SK-N-SH (cell line): ENCODE data around the gene RFTN1. TPM values are rescaled to one million over a fixed set of nuclear protein-coding genes. Genes with fewer than 3 reads are reported as not detected.

Experiments used
- CTCF ChIA-PET: fragments of 300-600, 350-600 bp; formaldehyde crosslinking; extraction: SDS; loops from one replicate; lab custom pipeline; 2021; lab: Yijun Ruan, JAX
- POLR2A ChIA-PET: fragments of 350-600 bp; sonication (Branson Sonifier 250); formaldehyde crosslinking; extraction: SDS; loops from one replicate; lab custom pipeline; 2020; ENCODE audit warnings: antibody characterized with exemption, inconsistent platforms; lab: Yijun Ruan, JAX
- DNase-seq: peaks from one replicate; pipeline ENCODE4 v3.0.0; 2012
- H2AFZ ChIP-seq: fragments of 200-600 bp; sonication (generic); 2 replicates; pipeline ENCODE4 v1.8.1; 2016; ENCODE audit warnings: antibody characterized with exemption, mild to moderate bottlenecking, low read depth
- H3F3A ChIP-seq: fragments of 200-600 bp; sonication (generic); replicated peaks from 2 replicates; pipeline ENCODE3; 2016; ENCODE audit warnings: antibody characterized with exemption, mild to moderate bottlenecking; ENCODE audit not compliant: insufficient read depth
- H3K27ac ChIP-seq, 2 experiments: fragments of 200-500 bp in 1 of 2; fragments of 200-600 bp in 1 of 2; sonication (Bioruptor generic) in 1 of 2; sonication (generic), shearing (Covaris generic) in 1 of 2; 2 replicates each; pipeline versions ENCODE4 v1.5.1 to v1.6.1; 2014 to 2016; ENCODE audit warnings: low read depth in 2 of 2, inconsistent platforms in 1 of 2, low read length in 1 of 2, mild to moderate bottlenecking in 1 of 2, mixed read lengths in 1 of 2
- H3K27me3 ChIP-seq: fragments of 200-600 bp; sonication (generic), shearing (Covaris generic); 2 replicates; pipeline ENCODE4 v1.6.1; 2016; ENCODE audit warnings: mixed run types; ENCODE audit not compliant: insufficient read depth
- H3K36me3 ChIP-seq, 2 experiments: fragments of 200-500 bp in 1 of 2; fragments of 200-600 bp in 1 of 2; sonication (Bioruptor generic) in 1 of 2; sonication (generic) in 1 of 2; replicated peaks in 1 of 2; 2 replicates each; pipeline versions ENCODE3 to v1.5.1; 2014 to 2016; ENCODE audit warnings: low read length in 1 of 2, mild to moderate bottlenecking in 1 of 2; ENCODE audit not compliant: insufficient read depth in 2 of 2, control insufficient read depth in 1 of 2
- H3K4me1 ChIP-seq, 2 experiments: fragments of 200-500 bp in 1 of 2; fragments of 200-600 bp in 1 of 2; sonication (Bioruptor generic) in 1 of 2; sonication (generic), shearing (Covaris generic) in 1 of 2; 2 replicates each; pipeline versions ENCODE4 v1.5.1 to v1.6.1; 2014 to 2016; ENCODE audit warnings: low read depth in 1 of 2, low read length in 1 of 2, mixed run types in 1 of 2; ENCODE audit not compliant: insufficient read depth in 2 of 2, control insufficient read depth in 1 of 2
- H3K4me2 ChIP-seq: fragments of 200-600 bp; sonication (generic), shearing (Covaris generic); 2 replicates; pipeline ENCODE4 v1.6.1; 2017; ENCODE audit warnings: mixed run types
- H3K4me3 ChIP-seq, 2 experiments: fragments of 200-500 bp in 1 of 2; fragments of 200-600 bp in 1 of 2; sonication (Bioruptor generic) in 1 of 2; sonication (generic), shearing (Covaris generic) in 1 of 2; 2 replicates each; pipeline versions ENCODE4 v1.5.1 to v1.8.1; 2014 to 2016; ENCODE audit warnings: low read depth in 2 of 2, inconsistent platforms in 1 of 2, low read length in 1 of 2, mild to moderate bottlenecking in 1 of 2, mixed read lengths in 1 of 2, moderate library complexity in 1 of 2
- H3K79me2 ChIP-seq: fragments of 200-600 bp; sonication (generic); 2 replicates; pipeline ENCODE4 v1.8.1; 2017; ENCODE audit warnings: mild to moderate bottlenecking; ENCODE audit not compliant: insufficient read depth
- H3K9ac ChIP-seq: fragments of 200-600 bp; sonication (generic); 2 replicates; pipeline ENCODE4 v1.6.1; 2017; ENCODE audit warnings: mixed run types
- H3K9me2 ChIP-seq: fragments of 200-600 bp; sonication (generic); 2 replicates; pipeline ENCODE4 v1.6.1; 2017; ENCODE audit warnings: mixed run types
- H3K9me3 ChIP-seq: fragments of 200-600 bp; sonication (generic); 2 replicates; pipeline ENCODE4 v1.6.1; 2017; ENCODE audit warnings: mixed run types, mild to moderate bottlenecking, moderate library complexity
- H4K20me1 ChIP-seq: fragments of 200-600 bp; sonication (generic); 2 replicates; pipeline ENCODE4 v1.6.1; 2017; ENCODE audit warnings: mild to moderate bottlenecking, mixed run types; ENCODE audit not compliant: insufficient read depth
- CHD2 ChIP-seq: fragments of 150-350 bp; IDR thresholded peaks from 2 replicates; pipeline ENCODE4 v1.6.1; 2018; ENCODE audit warnings: low read length; ENCODE audit not compliant: partially characterized antibody
- ELF1 ChIP-seq: IDR thresholded peaks from 2 replicates; pipeline ENCODE4 v1.4.0; 2012
- EP300 ChIP-seq, 2 experiments: IDR thresholded peaks; 2 replicates each; pipeline versions ENCODE4 v1.4.0 to v1.6.1; 2012; ENCODE audit warnings: borderline replicate concordance in 1 of 2, low read depth in 1 of 2, low read length in 1 of 2
- FOSL2 ChIP-seq: IDR thresholded peaks from 2 replicates; pipeline ENCODE4 v1.4.0; 2012; ENCODE audit warnings: low read depth, mild to moderate bottlenecking, moderate library complexity, borderline replicate concordance
- FOXJ3 ChIP-seq: sonication (generic); formaldehyde crosslinking; IDR thresholded peaks from 2 replicates; pipeline ENCODE4 v1.5.1; 2020; ENCODE audit warnings: mild to moderate bottlenecking, missing genetic modification reagents
- GATA2 ChIP-seq: sonication (generic); formaldehyde crosslinking; IDR thresholded peaks from 2 replicates; pipeline ENCODE4 v1.5.0; 2020; ENCODE audit warnings: mild to moderate bottlenecking, missing genetic modification reagents
- JUND ChIP-seq: IDR thresholded peaks from 2 replicates; pipeline ENCODE4 v1.4.0; 2012
- MXI1 ChIP-seq: IDR thresholded peaks from 2 replicates; pipeline ENCODE4 v1.6.1; 2012; ENCODE audit warnings: mild to moderate bottlenecking, low read depth, low read length, improper control_type of control experiment
- NRF1 ChIP-seq: IDR thresholded peaks from 2 replicates; pipeline ENCODE4 v1.6.1; 2012; ENCODE audit warnings: low read depth, mild to moderate bottlenecking, low read length
- RFX5 ChIP-seq: IDR thresholded peaks from 2 replicates; pipeline ENCODE4 v1.6.1; 2012; ENCODE audit warnings: mild to moderate bottlenecking, improper control_type of control experiment, low read length
- SMC3 ChIP-seq: IDR thresholded peaks from 2 replicates; pipeline ENCODE4 v1.6.1; 2012; ENCODE audit warnings: low read depth, low read length, improper control_type of control experiment
- TCF12 ChIP-seq: IDR thresholded peaks from 2 replicates; pipeline ENCODE4 v1.4.0; 2012
- TEAD4 ChIP-seq: IDR thresholded peaks from 2 replicates; pipeline ENCODE4 v1.4.0; 2012; ENCODE audit warnings: mild to moderate bottlenecking, borderline replicate concordance; ENCODE audit not compliant: insufficient read depth
- WGBS: methylation state at CpG from one replicate; pipeline ENCODE4 v1.1.6; 2017; ENCODE audit warnings: low lambda C conversion rate; 5-methylcytosine and 5-hydroxymethylcytosine counted together
- polyA plus RNA-seq, 3 experiments: library from polyadenylated mRNA; depleted of rRNA; stranded (reverse); fragments of >200 nt; gene quantifications; 2 replicates each; pipeline ENCODE4 v1.2.3, GENCODE V29; 2012
- TF ChIP-seq, protein P1 (sequence below): IDR thresholded peaks from 2 replicates; pipeline ENCODE4 v1.4.0; 2012; ENCODE audit warnings: low read depth
- TF ChIP-seq, protein P2 (sequence below): fragments of 150-350 bp; IDR thresholded peaks from 2 replicates; pipeline ENCODE4 v1.6.1; 2016; ENCODE audit warnings: mild to moderate bottlenecking, low read depth, low read length

RFTN1 gene
- polyA plus RNA-seq, 1 of the 3 experiments (the other 2 are of a cell fraction) = 21.2 TPM

- no peaks in the 10 kb centered on the region for H3K9me2 ChIP-seq
- no peaks in the 10 kb centered on the region for H3K27me3 ChIP-seq
- no peak overlapping the region for H3K4me2 ChIP-seq
- no peak for TF ChIP-seq FOSL2
- no peak for TF ChIP-seq FOXJ3 (CRISPR knock-in tag)
- TF ChIP-seq TEAD4 = no peak
- no peak for TF ChIP-seq GATA2
- TF ChIP-seq, protein P1, sequence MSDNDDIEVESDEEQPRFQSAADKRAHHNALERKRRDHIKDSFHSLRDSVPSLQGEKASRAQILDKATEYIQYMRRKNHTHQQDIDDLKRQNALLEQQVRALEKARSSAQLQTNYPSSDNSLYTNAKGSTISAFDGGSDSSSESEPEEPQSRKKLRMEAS = no peak
- no peak for TF ChIP-seq JUND
- TF ChIP-seq TCF12 = no peak
- no peak for TF ChIP-seq EP300 (IDR thresholded peaks at IDR 0.05; ENCODE audit: borderline replicate concordance in 1 of 2, low read depth in 1 of 2, low read length in 1 of 2)
- no peak for TF ChIP-seq MXI1
- TF ChIP-seq NRF1 = no peak
- no peak for TF ChIP-seq CHD2
- TF ChIP-seq SMC3 = no peak
- no peak overlapping the region for H3K9ac ChIP-seq
- CTCF ChIA-PET = interaction anchor here (7.0 kb wide), 1 partner anchor 220 kb away, joined by 56 read pairs; no protein-coding TSS in a partner anchor
- no peaks in the 10 kb centered on the region for H3K9me3 ChIP-seq
- DNase-seq = no peak
- H3K4me1 ChIP-seq = peaks cover 4 to 45% of the 10 kb centered on the region in 2 experiments; a peak in 3 of 4 replicates
- H3F3A ChIP-seq = peaks cover 16% of the 10 kb centered on the region
- WGBS = 64% methylated on average over 10 of the region's 10 CpGs
- peak overlapping the region in 1 of 2 experiments; percentile 100; a peak in 2 of 4 replicates for H3K27ac ChIP-seq
- peaks cover 91% of the 10 kb centered on the region for H3K79me2 ChIP-seq
- H4K20me1 ChIP-seq = no peaks in the 10 kb centered on the region; the same call in 1 of the 2 replicates
- POLR2A ChIA-PET = no interaction called here
- no peak overlapping the region; a peak in 1 of 4 replicates for H3K4me3 ChIP-seq
- H2AFZ ChIP-seq = no peak overlapping the region
- peaks cover 0 to 2% of the 10 kb centered on the region in 2 experiments for H3K36me3 ChIP-seq
Observed at GRCh38 chr3:16509721-16510619, 3.5 kb downstream of the RFTN1 start.

DNA sequence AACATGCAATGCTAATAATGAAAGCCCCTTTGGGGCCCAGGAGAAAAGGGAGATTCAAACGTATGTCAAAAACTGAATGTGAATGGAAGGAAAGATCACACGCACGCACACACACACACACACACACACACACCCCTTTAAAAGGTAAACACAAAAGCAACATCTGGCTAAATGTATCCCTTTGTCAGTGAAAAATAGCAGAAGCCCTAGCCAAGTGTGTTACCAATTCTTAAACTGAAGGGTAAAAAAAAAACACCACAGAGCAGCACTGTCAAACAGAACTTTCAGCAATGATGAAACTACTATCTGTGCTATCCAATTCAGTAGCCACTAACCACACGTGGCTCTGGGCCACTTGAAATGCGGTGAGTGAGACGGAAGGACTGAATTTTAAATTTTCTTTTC, 4.9 kb downstream of the RFTN1 start:
- Histone ChIP-seq H3K4me3 (no peak overlapping the region), H3K36me3 (peaks cover 0 to 2% of the 10 kb centered on the region in 2 experiments), H2AFZ (no peak overlapping the region), H3K79me2 (peaks cover 96% of the 10 kb centered on the region), H3K4me2 (no peak overlapping the region), H4K20me1 (no peaks in the 10 kb centered on the region; the same call in 1 of the 2 replicates), H3K9me3 (no peaks in the 10 kb centered on the region), H3K9ac (no peak overlapping the region), H3K9me2 (no peaks in the 10 kb centered on the region), H3K27me3 (no peaks in the 10 kb centered on the region), H3K4me1 (peaks cover 4 to 43% of the 10 kb centered on the region in 2 experiments; a peak in 3 of 4 replicates), H3F3A (peaks cover 14% of the 10 kb centered on the region), H3K27ac (peak overlapping the region in 1 of 2 experiments; percentile 100; a peak in 1 of 4 replicates)
- CTCF ChIA-PET = interaction anchor here (1.7 to 7.0 kb wide), 2 partner anchors 13 to 219 kb away, joined by 6 to 56 read pairs; no protein-coding TSS in a partner anchor
- 79% methylated on average over 6 of the region's 6 CpGs for WGBS
- no peak for DNase-seq
- no peak for TF ChIP-seq RFX5
- TF ChIP-seq, protein P2, sequence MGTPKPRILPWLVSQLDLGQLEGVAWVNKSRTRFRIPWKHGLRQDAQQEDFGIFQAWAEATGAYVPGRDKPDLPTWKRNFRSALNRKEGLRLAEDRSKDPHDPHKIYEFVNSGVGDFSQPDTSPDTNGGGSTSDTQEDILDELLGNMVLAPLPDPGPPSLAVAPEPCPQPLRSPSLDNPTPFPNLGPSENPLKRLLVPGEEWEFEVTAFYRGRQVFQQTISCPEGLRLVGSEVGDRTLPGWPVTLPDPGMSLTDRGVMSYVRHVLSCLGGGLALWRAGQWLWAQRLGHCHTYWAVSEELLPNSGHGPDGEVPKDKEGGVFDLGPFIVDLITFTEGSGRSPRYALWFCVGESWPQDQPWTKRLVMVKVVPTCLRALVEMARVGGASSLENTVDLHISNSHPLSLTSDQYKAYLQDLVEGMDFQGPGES = no peak
- no peak for TF ChIP-seq MXI1
- TF ChIP-seq, protein P1 = no peak
- TF ChIP-seq ELF1 = no peak
- POLR2A ChIA-PET = interaction anchor here (0.8 to 1.0 kb wide), 2 partner anchors 8 to 18 kb away, joined by 3 read pairs; no protein-coding TSS in a partner anchor
